Prostate gland (tissue), 2 donors: ENCODE measurements around the gene NOXO1. TPM values are rescaled to one million over a fixed set of nuclear protein-coding genes. Genes with fewer than 3 reads are reported as not detected.

Source experiments
- DNase-seq: peaks from one replicate; pipeline ENCODE4 v3.0.0-alpha.2; 2019; ENCODE audit warnings: low spot score
- H3K27ac ChIP-seq, 2 donors: fragments of 200-600 bp; sonication (generic); 2 replicates each; pipeline ENCODE4 v1.5.1; 2017 to 2019
- H3K27me3 ChIP-seq: fragments of 200-600 bp; sonication (generic); replicated peaks from 2 replicates; pipeline ENCODE4 v1.5.1; 2019; ENCODE audit not compliant: insufficient read depth
- H3K36me3 ChIP-seq, 2 donors: fragments of 200-600 bp; sonication (generic); 1 replicate in 1 of 2; 2 replicates in 1 of 2; pipeline versions ENCODE4 v1.5.1 to v1.8.1; 2017 to 2019
- H3K4me1 ChIP-seq: fragments of 200-600 bp; sonication (generic); replicated peaks from 2 replicates; pipeline ENCODE4 v1.5.1; 2019
- H3K4me3 ChIP-seq, 2 donors: fragments of 200-600 bp; sonication (generic); 2 replicates each; pipeline ENCODE4 v1.5.1; 2017 to 2019
- H3K9me3 ChIP-seq: fragments of 200-600 bp; sonication (generic); 2 replicates; pipeline ENCODE4 v1.5.1; 2017
- POLR2A ChIP-seq: fragments of 450-650 bp; IDR thresholded peaks from one replicate; pipeline ENCODE4 v1.6.1; 2016; ENCODE audit warnings: antibody characterized with exemption, mild to moderate bottlenecking
- POLR2AphosphoS5 ChIP-seq: sonication (generic); formaldehyde crosslinking; IDR thresholded peaks from one replicate; pipeline ENCODE4 v1.6.1; 2017; ENCODE audit warnings: antibody characterized with exemption
- WGBS: methylation state at CpG from one replicate; pipeline ENCODE4 v1.1.5; 2018; 5-methylcytosine and 5-hydroxymethylcytosine counted together
- intact Hi-C: fragments of 100-400 bp; cut with DNase I; formaldehyde crosslinking; loops from one replicate; pipeline ENCODE4 v1.14.2; 2022
- total RNA-seq, 2 donors: library from RNA; depleted of rRNA; stranded (reverse); fragments of >200 nt; gene quantifications; one replicate each; pipeline ENCODE4 v1.1.0, GENCODE V29; 2016
- TF ChIP-seq, protein P1 (sequence below), 4 experiments: fragments of 200-600 bp in 2 of 4; fragments of 450-650 bp in 2 of 4; sonication (generic) in 2 of 4; IDR thresholded peaks; 1 replicate in 3 of 4; 2 replicates in 1 of 4; pipeline ENCODE4 v1.5.1; 2016 to 2019; ENCODE audit warnings: antibody characterized with exemption in 4 of 4, mild to moderate bottlenecking in 2 of 4, moderate library complexity in 2 of 4

The NOXO1 gene
- total RNA-seq, 2 donors from 2014 or later: 0.32 to 5.0 TPM

DNA sequence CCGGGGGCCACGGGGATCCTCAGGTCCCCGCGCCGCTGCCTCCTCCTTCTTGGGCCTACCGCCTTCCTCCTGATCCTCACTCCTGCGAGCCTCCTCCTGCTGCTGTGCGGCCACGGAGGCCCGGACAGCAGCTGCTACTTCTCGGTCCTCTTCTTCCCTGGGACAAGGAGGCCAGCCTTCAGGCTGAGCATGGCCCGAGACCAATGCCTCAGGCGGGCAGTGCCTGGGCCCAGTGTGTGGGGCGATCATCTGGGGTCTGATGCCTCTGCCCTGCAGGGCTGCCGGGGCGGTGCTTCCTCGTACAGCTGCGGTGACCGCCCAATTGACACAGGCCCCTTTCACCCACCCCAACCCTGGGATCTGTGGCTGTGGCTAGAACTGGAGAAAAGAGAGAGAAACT, 19.8 kb upstream of the NOXO1 start:
- H3K36me3 ChIP-seq: peaks cover 12 to 32% of the 10 kb centered on the region in 2 donors

DNA sequence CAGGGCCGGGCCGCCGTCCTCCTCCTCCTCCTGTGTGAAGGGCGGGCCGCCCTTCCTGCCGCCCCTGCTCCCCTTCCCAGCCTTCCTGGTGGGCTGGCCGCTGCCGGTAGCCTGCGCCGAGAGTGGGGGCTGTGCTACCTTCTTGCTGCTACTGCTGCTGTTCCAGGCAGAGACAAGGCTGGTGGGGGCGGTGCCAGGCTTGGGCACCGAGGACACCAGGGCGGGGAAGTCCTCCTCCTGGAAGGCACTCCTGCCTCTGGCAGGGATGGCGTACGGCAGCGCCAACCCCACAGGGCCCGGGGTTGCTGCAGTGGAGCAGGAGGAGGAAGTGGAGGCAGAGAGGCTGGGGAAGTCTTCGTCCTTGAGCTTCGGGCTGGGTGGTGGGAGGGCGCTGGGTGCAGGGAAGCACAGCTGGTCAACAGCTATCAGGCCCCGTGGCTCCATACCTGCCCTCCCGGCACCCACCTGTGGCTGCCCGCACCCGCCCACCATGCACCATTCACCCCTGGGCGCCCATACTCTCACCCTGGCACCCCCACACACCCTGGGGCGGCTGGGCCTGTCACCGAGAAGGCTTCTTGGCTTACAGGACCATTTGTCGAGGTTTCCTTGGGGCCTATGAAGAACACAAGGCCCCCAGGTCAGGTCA, 18.7 kb upstream of the NOXO1 start:
- 87% methylated on average over 26 of the region's 28 CpGs for WGBS
- no peaks in the 10 kb centered on the region for H3K27me3 ChIP-seq
- TF ChIP-seq POLR2A: no peak
- TF ChIP-seq, protein P1, sequence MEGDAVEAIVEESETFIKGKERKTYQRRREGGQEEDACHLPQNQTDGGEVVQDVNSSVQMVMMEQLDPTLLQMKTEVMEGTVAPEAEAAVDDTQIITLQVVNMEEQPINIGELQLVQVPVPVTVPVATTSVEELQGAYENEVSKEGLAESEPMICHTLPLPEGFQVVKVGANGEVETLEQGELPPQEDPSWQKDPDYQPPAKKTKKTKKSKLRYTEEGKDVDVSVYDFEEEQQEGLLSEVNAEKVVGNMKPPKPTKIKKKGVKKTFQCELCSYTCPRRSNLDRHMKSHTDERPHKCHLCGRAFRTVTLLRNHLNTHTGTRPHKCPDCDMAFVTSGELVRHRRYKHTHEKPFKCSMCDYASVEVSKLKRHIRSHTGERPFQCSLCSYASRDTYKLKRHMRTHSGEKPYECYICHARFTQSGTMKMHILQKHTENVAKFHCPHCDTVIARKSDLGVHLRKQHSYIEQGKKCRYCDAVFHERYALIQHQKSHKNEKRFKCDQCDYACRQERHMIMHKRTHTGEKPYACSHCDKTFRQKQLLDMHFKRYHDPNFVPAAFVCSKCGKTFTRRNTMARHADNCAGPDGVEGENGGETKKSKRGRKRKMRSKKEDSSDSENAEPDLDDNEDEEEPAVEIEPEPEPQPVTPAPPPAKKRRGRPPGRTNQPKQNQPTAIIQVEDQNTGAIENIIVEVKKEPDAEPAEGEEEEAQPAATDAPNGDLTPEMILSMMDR (IDR thresholded peaks at IDR 0.05): no peak
- no peak for TF ChIP-seq POLR2AphosphoS5
- intact Hi-C loops: no loop called here
- no peak overlapping the region for H3K4me3 ChIP-seq
- H3K36me3 ChIP-seq: peaks cover 12 to 32% of the 10 kb centered on the region in 2 donors
- DNase-seq: no peak
- no peaks in the 10 kb centered on the region for H3K9me3 ChIP-seq
- no peak overlapping the region for H3K27ac ChIP-seq
- H3K4me1 ChIP-seq: peaks cover 5% of the 10 kb centered on the region

More for the DNA sequence above, 19.8 kb upstream of the NOXO1 start:
- Histone ChIP-seq H3K4me1 (peaks cover 5% of the 10 kb centered on the region), H3K27ac (no peak overlapping the region), H3K4me3 (no peak overlapping the region), H3K9me3 (no peaks in the 10 kb centered on the region), H3K27me3 (no peaks in the 10 kb centered on the region)
- WGBS: 98% methylated on average over 14 of the region's 19 CpGs
- DNase-seq: no peak
- TF ChIP-seq, protein P1 (IDR thresholded peaks at IDR 0.05): no peak
- TF ChIP-seq POLR2A (no peak), POLR2AphosphoS5 (no peak)
- intact Hi-C loops: no loop called here

DNA sequence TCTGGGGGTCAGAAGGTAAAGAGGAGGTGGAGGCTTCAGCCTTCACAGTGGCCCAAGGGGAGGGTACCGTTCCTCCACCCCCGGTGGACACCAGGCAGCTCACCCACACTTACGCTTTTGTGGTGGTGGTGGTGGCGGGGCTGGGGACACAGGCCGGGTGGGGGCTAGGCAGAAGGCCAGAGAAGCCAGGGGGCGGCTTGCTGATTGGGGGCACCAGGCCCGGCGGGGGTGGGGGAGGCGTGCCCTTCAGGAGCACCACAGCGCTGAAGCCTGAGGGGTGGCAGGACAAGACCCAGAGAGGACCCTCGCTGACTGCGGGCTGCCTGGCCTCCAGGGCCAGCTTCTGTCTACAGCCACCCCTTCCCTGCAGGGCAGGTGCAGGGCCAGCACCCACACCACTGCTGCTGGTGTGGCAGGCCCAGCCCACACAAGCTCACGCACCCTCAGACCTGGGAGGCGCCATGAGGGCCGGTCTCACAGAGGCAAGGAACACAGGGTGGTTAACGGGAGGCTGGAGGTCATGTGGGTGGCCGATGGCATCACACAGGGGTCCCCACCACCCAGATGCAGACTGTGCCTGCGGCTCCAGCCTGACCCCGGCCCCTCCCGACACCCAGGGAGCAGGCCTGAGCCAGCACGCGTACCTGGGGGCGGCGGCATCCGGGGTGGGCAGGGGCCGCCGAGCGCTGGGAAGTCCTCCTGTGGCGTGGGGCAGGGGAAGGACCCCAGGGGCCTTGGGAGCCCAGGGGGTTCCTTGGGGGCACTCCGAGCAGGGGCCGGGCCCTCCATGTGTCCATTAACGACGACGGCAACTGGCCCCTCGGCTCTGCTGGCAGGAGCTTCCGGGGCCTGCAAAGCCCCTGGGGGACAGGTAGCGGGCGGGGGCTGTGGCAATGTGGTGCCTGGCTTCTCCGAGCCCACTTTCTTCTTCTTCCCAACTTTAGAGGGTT, 17.9 kb upstream of the NOXO1 start:
- Histone ChIP-seq H3K4me1 (peaks cover 3% of the 10 kb centered on the region), H3K36me3 (peaks cover 12 to 32% of the 10 kb centered on the region in 2 donors), H3K27ac (no peak overlapping the region), H3K4me3 (no peak overlapping the region), H3K9me3 (no peaks in the 10 kb centered on the region), H3K27me3 (no peaks in the 10 kb centered on the region)
- 91% methylated on average over 32 of the region's 39 CpGs for WGBS
- DNase-seq: no peak
- TF ChIP-seq POLR2AphosphoS5 (no peak), POLR2A (no peak)
- TF ChIP-seq, protein P1 (IDR thresholded peaks at IDR 0.05): no peak
- intact Hi-C loops: no loop called here

DNA sequence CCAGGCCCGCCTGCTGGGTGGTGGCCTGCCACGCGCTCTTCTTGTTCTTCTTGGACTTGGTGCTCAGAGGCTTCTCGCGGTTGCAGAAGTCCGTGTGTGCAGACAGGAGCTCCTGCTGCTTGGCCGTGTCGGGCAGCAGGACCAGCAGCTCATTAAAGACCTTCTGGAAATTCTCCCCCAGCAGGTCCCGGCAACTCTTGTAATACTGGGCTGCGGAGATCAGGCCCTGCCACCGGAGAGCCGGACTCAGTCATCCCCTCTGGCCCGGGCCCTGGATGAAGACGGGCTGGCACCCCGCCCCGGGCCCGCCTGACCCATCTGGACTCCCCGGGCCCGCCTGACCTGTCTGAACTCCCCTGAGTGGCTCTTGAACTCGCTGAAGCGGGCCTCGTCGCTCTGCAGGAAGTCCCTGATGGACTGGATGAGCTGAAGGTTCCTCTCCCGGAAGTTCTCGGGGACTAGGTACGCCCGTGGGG, 17.1 kb upstream of the NOXO1 start:
- no peaks in the 10 kb centered on the region for H3K9me3 ChIP-seq
- peaks cover 12 to 32% of the 10 kb centered on the region in 2 donors for H3K36me3 ChIP-seq
- intact Hi-C loops: no loop called here
- TF ChIP-seq POLR2AphosphoS5: no peak
- TF ChIP-seq, protein P1 (IDR thresholded peaks at IDR 0.05): no peak
- TF ChIP-seq POLR2A: no peak
- no peaks in the 10 kb centered on the region for H3K27me3 ChIP-seq
- H3K4me3 ChIP-seq: no peak overlapping the region
- 88% methylated on average over 26 of the region's 27 CpGs for WGBS
- H3K27ac ChIP-seq: peak overlapping the region in 1 of 2 donors; percentile 14
- no peaks in the 10 kb centered on the region for H3K4me1 ChIP-seq
- no peak for DNase-seq
